Measurements from ENCODE around the gene IL1RAPL1.
A peak's percentile ranks its signal among the peaks of the same experiment; 100 is the strongest.

Gene IL1RAPL1

DNA sequence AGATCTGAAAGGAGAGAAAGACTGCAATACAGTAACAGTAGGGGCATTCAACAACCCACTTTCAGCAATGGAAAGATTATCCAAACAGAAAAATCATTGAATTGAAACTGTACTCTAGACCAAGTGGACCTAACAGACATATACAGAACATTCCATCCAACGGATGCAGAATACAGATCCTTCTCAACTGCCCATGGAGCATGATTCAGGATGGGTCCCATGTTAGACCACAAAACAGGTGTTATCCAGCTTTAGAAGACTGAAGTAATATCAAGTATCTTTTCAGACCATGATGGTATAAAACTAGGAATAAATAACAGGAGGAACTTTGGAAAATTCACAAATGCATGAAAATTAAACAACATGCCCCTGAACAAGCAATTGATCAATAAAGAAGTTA, 1060.9 kb downstream of the IL1RAPL1 start:
- Histone ChIP-seq H3K36me3 (replicated peaks) (no peaks in the 10 kb centered on the region), H3K4me3 (ENCODE audit: low read depth, low read length) (no peak overlapping the region), H3K27ac (no peak overlapping the region), H3K27me3 (replicated peaks) (no peaks in the 10 kb centered on the region)
- no peak for DNase-seq
- no peak for TF ChIP-seq CTCF (IDR thresholded peaks at IDR 0.05; ENCODE audit: low read depth, low read length, missing control alignments)
- in situ Hi-C loops (cut with HindIII; ENCODE audit: low pct_ligation_motif_present, low sequenced_read_pairs) = no loop called here

- in situ Hi-C loops (cut with HindIII; ENCODE audit: low pct_ligation_motif_present, low sequenced_read_pairs) = no loop called here
- Histone ChIP-seq H3K27me3 (replicated peaks) (no peaks in the 10 kb centered on the region), H3K4me3 (ENCODE audit: low read depth, low read length) (no peak overlapping the region), H3K27ac (no peak overlapping the region), H3K36me3 (replicated peaks) (no peaks in the 10 kb centered on the region)
- TF ChIP-seq CTCF (IDR thresholded peaks at IDR 0.05; ENCODE audit: low read depth, low read length, missing control alignments) = no peak
- peak; percentile 58 for DNase-seq
Observed at GRCh38 chrX:29652484-29652883, 1065.2 kb downstream of the IL1RAPL1 start.

- in situ Hi-C loops (cut with HindIII; ENCODE audit: low pct_ligation_motif_present, low sequenced_read_pairs) = no loop called here
- H3K36me3 ChIP-seq (replicated peaks) = no peaks in the 10 kb centered on the region
- no peaks in the 10 kb centered on the region for H3K27me3 ChIP-seq (replicated peaks)
- no peak for TF ChIP-seq CTCF (IDR thresholded peaks at IDR 0.05; ENCODE audit: low read depth, low read length, missing control alignments)
- H3K4me3 ChIP-seq (ENCODE audit: low read depth, low read length) = no peak overlapping the region
- DNase-seq = no peak
- no peak overlapping the region for H3K27ac ChIP-seq
Observed at GRCh38 chrX:29653721-29654120, 1066.5 kb downstream of the IL1RAPL1 start.

GRCh38 chrX:29659911-29660310, 1072.7 kb downstream of the IL1RAPL1 start:
- Histone ChIP-seq H3K4me3 (ENCODE audit: low read depth, low read length) (no peak overlapping the region), H3K27ac (no peak overlapping the region), H3K36me3 (replicated peaks) (no peaks in the 10 kb centered on the region), H3K27me3 (replicated peaks) (no peaks in the 10 kb centered on the region)
- in situ Hi-C loops (cut with HindIII; ENCODE audit: low pct_ligation_motif_present, low sequenced_read_pairs) = no loop called here
- no peak for DNase-seq
- no peak for TF ChIP-seq CTCF (IDR thresholded peaks at IDR 0.05; ENCODE audit: low read depth, low read length, missing control alignments)

- Histone ChIP-seq H3K27me3 (replicated peaks) (no peaks in the 10 kb centered on the region), H3K36me3 (replicated peaks) (no peaks in the 10 kb centered on the region), H3K27ac (peak overlapping the region; percentile 75), H3K4me3 (ENCODE audit: low read depth, low read length) (no peak overlapping the region)
- TF ChIP-seq CTCF (IDR thresholded peaks at IDR 0.05; ENCODE audit: low read depth, low read length, missing control alignments) = no peak
- in situ Hi-C loops (cut with HindIII; ENCODE audit: low pct_ligation_motif_present, low sequenced_read_pairs) = no loop called here
- peak; percentile 59 for DNase-seq
Observed at GRCh38 chrX:29661290-29661689, 1074.0 kb downstream of the IL1RAPL1 start.

GRCh38 chrX:29662101-29662500, 1074.9 kb downstream of the IL1RAPL1 start:
- peak; percentile 27 for DNase-seq
- H3K36me3 ChIP-seq (replicated peaks) = no peaks in the 10 kb centered on the region
- in situ Hi-C loops (cut with HindIII; ENCODE audit: low pct_ligation_motif_present, low sequenced_read_pairs) = no loop called here
- H3K27me3 ChIP-seq (replicated peaks) = no peaks in the 10 kb centered on the region
- no peak overlapping the region for H3K4me3 ChIP-seq (ENCODE audit: low read depth, low read length)
- H3K27ac ChIP-seq = peak overlapping the region; percentile 75
- no peak for TF ChIP-seq CTCF (IDR thresholded peaks at IDR 0.05; ENCODE audit: low read depth, low read length, missing control alignments)

Measured in brain microvascular endothelial cell (primary cell).